Measurements from ENCODE around the gene PHF13. TPM values are rescaled to one million over a fixed set of nuclear protein-coding genes. Genes with fewer than 3 reads are reported as not detected.
A peak's percentile ranks its signal among the peaks of the same experiment; 100 is the strongest.

PHF13 gene
- total and polyA plus RNA-seq, 9 of the 15 experiments (the other 6 are each of a cell fraction or from before 2014, with no cell fraction given): 1.8 to 36.1 (median 11.7) TPM

GRCh38 chr1:6574818-6575217 lies 38.7 kb upstream of the PHF13 start:
- Histone ChIP-seq H3K27ac (ENCODE audit: extremely low read depth, low read depth, low read length) (no peak overlapping the region), H4K20me1 (replicated peaks; ENCODE audit: control insufficient read depth, insufficient read depth, low read length) (no peaks in the 10 kb centered on the region), H3K4me3 (no peak overlapping the region), H3K79me2 (ENCODE audit: control insufficient read depth, insufficient read depth, low read length) (peaks cover under 1% of the 10 kb centered on the region; the same call in 2 of the 3 replicates), H3K9me3 (replicated peaks; ENCODE audit: control insufficient read depth, insufficient read depth, low read depth, low read length) (no peaks in the 10 kb centered on the region), H2AFZ (ENCODE audit: low read depth, low read length) (no peak overlapping the region), H3K9ac (ENCODE audit: insufficient read depth in 1 of 2, low read depth in 2 of 2, low read length in 2 of 2) (peak overlapping the region in 1 of 2 experiments; percentile 27; a peak in 1 of 4 replicates), H3K27me3 (ENCODE audit: control insufficient read depth in 2 of 2, insufficient read depth in 2 of 2, low read length in 2 of 2) (no peaks in the 10 kb centered on the region), H3K36me3 (ENCODE audit: control insufficient read depth, insufficient read depth, low read length) (no peaks in the 10 kb centered on the region), H3K4me2 (ENCODE audit: insufficient read depth, low read length) (no peak overlapping the region), H3K9me1 (ENCODE audit: control insufficient read depth, insufficient read depth, low read length) (no peaks in the 10 kb centered on the region), H3K4me1 (replicated peaks in 1 of 2; ENCODE audit: control insufficient read depth in 2 of 2, insufficient read depth in 2 of 2, low read length in 2 of 2) (peaks cover 10 to 25% of the 10 kb centered on the region in 2 experiments)
- in situ Hi-C loops (cut with MboI) (no loop called here), intact Hi-C loops (cut with micrococcal nuclease) (no loop called here)
- no TSS peak for BruUV-seq (replicated peaks)
- ChIA-PET POLR2A (interaction anchor here (1.0 to 1.5 kb wide), 3 partner anchors 13 to 20 kb away, joined by 4 read pairs; partner anchors contain the start of gene TAS1R1), CTCF (ENCODE audit: low intra/inter-chr PET ratio) (no interaction called here)
- WGBS (ENCODE audit: insufficient coverage, low coverage, missing lambda C conversion rate): 42% methylated on average over 12 of the region's 14 CpGs
- TF ChIP-seq ZNF277 (CRISPR knock-in tag; IDR thresholded peaks at IDR 0.05; ENCODE audit: borderline replicate concordance) (no peak), ERF (CRISPR knock-in tag; IDR thresholded peaks at IDR 0.05) (no peak), MTA2 (IDR thresholded peaks at IDR 0.05; ENCODE audit: low read depth) (no peak), USF1 (CRISPR knock-in tag; IDR thresholded peaks at IDR 0.05) (0 out of 2 replicates have a peak, but pooled peaks have one; percentile 14)
- ATAC-seq (no peak), FAIRE-seq (no peak), DNase-seq (ENCODE audit: extremely low read depth in 1 of 4, low spot score in 3 of 4) (no peak)

All from K562 (cell line).